ENCODE results near the gene ZDHHC5.
"Not testable (repeated sequence)": the region's sequence is repeated elsewhere in the genome, so short reads cannot be mapped to it uniquely, and the experiment has no call there.

The ZDHHC5 gene

GRCh38 chr11:57698843-57699365 lies 31.0 kb downstream of the ZDHHC5 start:
- Histone ChIP-seq H3K27me3 (no peaks in the 10 kb centered on the region), H3K9me3 (no peaks in the 10 kb centered on the region), H3K36me3 (peaks cover 88% of the 10 kb centered on the region), H3K4me3 (ENCODE audit: low read depth in 1 of 2, low read length in 1 of 2) (no peak overlapping the region), H3K4me1 (ENCODE audit: control insufficient read depth in 1 of 2, insufficient read depth in 1 of 2, low read depth in 1 of 2, low read length in 1 of 2) (no peaks in the 10 kb centered on the region), H3K27ac (no peak overlapping the region)
- TF ChIP-seq CTCF (IDR thresholded peaks at IDR 0.05): no peak

GRCh38 chr11:57699813-57700212 lies 31.9 kb downstream of the ZDHHC5 start:
- H3K4me1 ChIP-seq (ENCODE audit: control insufficient read depth in 1 of 2, insufficient read depth in 1 of 2, low read depth in 1 of 2, low read length in 1 of 2): no peaks in the 10 kb centered on the region
- peaks cover 86% of the 10 kb centered on the region for H3K36me3 ChIP-seq
- H3K27ac ChIP-seq: no peak overlapping the region
- TF ChIP-seq CTCF (IDR thresholded peaks at IDR 0.05): no peak
- H3K4me3 ChIP-seq (ENCODE audit: low read depth in 1 of 2, low read length in 1 of 2): no peak overlapping the region
- H3K9me3 ChIP-seq: no peaks in the 10 kb centered on the region
- H3K27me3 ChIP-seq: no peaks in the 10 kb centered on the region

- no peaks in the 10 kb centered on the region for H3K9me3 ChIP-seq
- no peak overlapping the region for H3K4me3 ChIP-seq (ENCODE audit: low read depth in 1 of 2, low read length in 1 of 2)
- no peak for TF ChIP-seq CTCF (IDR thresholded peaks at IDR 0.05)
- no peaks in the 10 kb centered on the region for H3K27me3 ChIP-seq
- peaks cover 83% of the 10 kb centered on the region for H3K36me3 ChIP-seq
- H3K4me1 ChIP-seq (ENCODE audit: control insufficient read depth in 1 of 2, insufficient read depth in 1 of 2, low read depth in 1 of 2, low read length in 1 of 2): no peaks in the 10 kb centered on the region
- no peak overlapping the region for H3K27ac ChIP-seq
Measured at GRCh38 chr11:57700425-57700824, 32.5 kb downstream of the ZDHHC5 start.

GRCh38 chr11:57703341-57703740 lies 35.4 kb downstream of the ZDHHC5 start:
- Histone ChIP-seq H3K36me3 (peaks cover 55% of the 10 kb centered on the region), H3K4me1 (ENCODE audit: control insufficient read depth in 1 of 2, insufficient read depth in 1 of 2, low read depth in 1 of 2, low read length in 1 of 2) (no peaks in the 10 kb centered on the region), H3K27me3 (no peaks in the 10 kb centered on the region), H3K4me3 (ENCODE audit: low read depth in 1 of 2, low read length in 1 of 2) (no peak overlapping the region), H3K27ac (no peak overlapping the region), H3K9me3 (no peaks in the 10 kb centered on the region)
- no peak for TF ChIP-seq CTCF (IDR thresholded peaks at IDR 0.05)

- Histone ChIP-seq H3K4me3 (ENCODE audit: low read depth in 1 of 2, low read length in 1 of 2) (no peak overlapping the region), H3K27me3 (no peaks in the 10 kb centered on the region), H3K36me3 (peaks cover 39% of the 10 kb centered on the region), H3K27ac (no peak overlapping the region), H3K4me1 (ENCODE audit: control insufficient read depth in 1 of 2, insufficient read depth in 1 of 2, low read depth in 1 of 2, low read length in 1 of 2) (no peaks in the 10 kb centered on the region), H3K9me3 (no peaks in the 10 kb centered on the region)
- TF ChIP-seq CTCF (IDR thresholded peaks at IDR 0.05): no peak
Measured at GRCh38 chr11:57704932-57705331, 37.0 kb downstream of the ZDHHC5 start.

- not testable (repeated sequence) for H3K9me3 ChIP-seq; H3K4me3 ChIP-seq (ENCODE audit: low read depth in 1 of 2, low read length in 1 of 2); H3K27me3 ChIP-seq; H3K27ac ChIP-seq; H3K4me1 ChIP-seq (ENCODE audit: control insufficient read depth in 1 of 2, insufficient read depth in 1 of 2, low read depth in 1 of 2, low read length in 1 of 2)
- H3K36me3 ChIP-seq: peaks cover 34% of the 10 kb centered on the region
Measured at GRCh38 chr11:57705432-57705831, 37.5 kb downstream of the ZDHHC5 start.
